ENCODE results near the gene STXBP1.
A peak's percentile ranks its signal among the peaks of the same experiment; 100 is the strongest.

Gene STXBP1

GRCh38 chr9:127712867-127713266 is 100.8 kb downstream of the STXBP1 start:
- no peak overlapping the region for H3K9ac ChIP-seq (ENCODE audit: low read depth, low read length)
- H3K4me2 ChIP-seq (ENCODE audit: low read length), result no peak overlapping the region
- no peak overlapping the region for H3K4me3 ChIP-seq (ENCODE audit: low read length)
- peaks cover 12% of the 10 kb centered on the region for H3K4me1 ChIP-seq (ENCODE audit: control insufficient read depth, insufficient read depth, low read length)
- no peaks in the 10 kb centered on the region for H3K27me3 ChIP-seq (ENCODE audit: control insufficient read depth, insufficient read depth, low read length)
- no peaks in the 10 kb centered on the region for H3K36me3 ChIP-seq (ENCODE audit: insufficient read depth, low read length)
- no peaks in the 10 kb centered on the region for H3K9me3 ChIP-seq (replicated peaks; ENCODE audit: low read length)

DNA sequence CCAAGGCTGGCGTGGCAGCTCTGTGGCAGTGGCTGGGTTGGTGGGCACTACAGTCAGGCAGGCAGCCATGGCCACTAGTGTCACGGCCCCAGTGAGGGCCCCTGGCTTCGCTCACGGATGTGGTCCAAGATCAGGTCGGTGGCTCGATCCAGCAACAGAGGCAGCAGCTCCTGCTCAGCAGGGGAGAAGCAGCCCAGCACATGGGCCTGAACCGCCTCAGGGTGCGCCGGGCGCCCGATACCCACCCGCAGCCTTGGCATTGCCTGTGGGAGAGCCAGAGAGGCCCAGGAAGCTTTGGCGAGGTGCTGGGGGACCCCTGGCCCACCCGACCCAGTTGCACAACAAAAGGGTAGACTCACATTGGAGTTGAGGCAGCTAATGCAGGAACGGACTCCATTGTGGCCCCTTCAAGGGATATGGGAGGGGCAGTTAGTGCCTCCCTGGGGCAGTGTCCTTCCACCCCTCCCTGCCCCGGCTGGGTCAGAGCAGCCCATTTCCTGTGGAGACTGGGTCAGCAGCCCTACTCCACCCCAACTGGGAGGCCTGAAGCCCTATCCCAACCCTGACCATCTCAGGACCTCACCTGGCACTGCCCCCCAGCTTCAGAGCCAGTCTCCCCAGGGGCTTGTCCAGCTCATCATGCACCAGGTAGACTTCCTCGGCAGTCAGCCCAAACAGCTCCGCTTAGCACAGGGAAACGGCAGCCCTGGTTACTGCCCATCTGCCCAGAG is 102.1 kb downstream of the STXBP1 start:
- Histone ChIP-seq H3K4me1 (ENCODE audit: control insufficient read depth, insufficient read depth, low read length) (peaks cover 12% of the 10 kb centered on the region), H3K27me3 (ENCODE audit: control insufficient read depth, insufficient read depth, low read length) (no peaks in the 10 kb centered on the region), H3K36me3 (ENCODE audit: insufficient read depth, low read length) (no peaks in the 10 kb centered on the region), H3K9ac (ENCODE audit: low read depth, low read length) (peak overlapping the region; percentile 64), H3K4me2 (ENCODE audit: low read length) (peak overlapping the region; percentile 96), H3K4me3 (ENCODE audit: low read length) (peak overlapping the region; percentile 86), H3K9me3 (replicated peaks; ENCODE audit: low read length) (no peaks in the 10 kb centered on the region)

DNA sequence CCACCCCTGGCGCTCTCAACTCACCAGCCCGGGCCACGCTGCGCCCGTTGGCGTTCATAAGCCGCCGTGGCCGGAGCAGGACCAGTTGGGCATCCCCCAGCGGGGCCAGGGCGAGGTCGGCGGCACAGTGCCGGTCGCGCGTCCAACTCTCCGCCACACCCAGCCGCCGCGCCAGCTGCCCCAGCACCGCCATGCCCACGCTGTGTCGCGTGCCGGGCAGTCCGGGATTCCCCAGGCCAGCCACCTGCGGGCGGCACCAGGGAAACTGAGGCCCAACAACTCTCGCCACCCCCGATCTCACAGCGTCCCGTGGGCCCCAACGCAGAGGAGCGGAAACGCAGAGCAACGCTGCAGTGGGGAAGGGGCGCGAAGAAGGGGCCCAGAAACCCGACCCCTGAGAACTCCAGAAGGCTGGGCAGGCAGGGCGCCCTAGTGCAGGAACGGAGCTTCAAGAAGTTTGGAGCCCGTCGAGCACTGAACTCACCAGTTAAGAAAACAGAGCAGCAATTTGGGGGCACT is 102.9 kb downstream of the STXBP1 start:
- no peaks in the 10 kb centered on the region for H3K27me3 ChIP-seq (ENCODE audit: control insufficient read depth, insufficient read depth, low read length)
- H3K4me1 ChIP-seq (ENCODE audit: control insufficient read depth, insufficient read depth, low read length), result peaks cover 12% of the 10 kb centered on the region
- no peaks in the 10 kb centered on the region for H3K9me3 ChIP-seq (replicated peaks; ENCODE audit: low read length)
- H3K4me2 ChIP-seq (ENCODE audit: low read length), result peak overlapping the region; percentile 96
- H3K4me3 ChIP-seq (ENCODE audit: low read length), result peak overlapping the region; percentile 86
- no peaks in the 10 kb centered on the region for H3K36me3 ChIP-seq (ENCODE audit: insufficient read depth, low read length)
- peak overlapping the region; percentile 85 for H3K9ac ChIP-seq (ENCODE audit: low read depth, low read length)

DNA sequence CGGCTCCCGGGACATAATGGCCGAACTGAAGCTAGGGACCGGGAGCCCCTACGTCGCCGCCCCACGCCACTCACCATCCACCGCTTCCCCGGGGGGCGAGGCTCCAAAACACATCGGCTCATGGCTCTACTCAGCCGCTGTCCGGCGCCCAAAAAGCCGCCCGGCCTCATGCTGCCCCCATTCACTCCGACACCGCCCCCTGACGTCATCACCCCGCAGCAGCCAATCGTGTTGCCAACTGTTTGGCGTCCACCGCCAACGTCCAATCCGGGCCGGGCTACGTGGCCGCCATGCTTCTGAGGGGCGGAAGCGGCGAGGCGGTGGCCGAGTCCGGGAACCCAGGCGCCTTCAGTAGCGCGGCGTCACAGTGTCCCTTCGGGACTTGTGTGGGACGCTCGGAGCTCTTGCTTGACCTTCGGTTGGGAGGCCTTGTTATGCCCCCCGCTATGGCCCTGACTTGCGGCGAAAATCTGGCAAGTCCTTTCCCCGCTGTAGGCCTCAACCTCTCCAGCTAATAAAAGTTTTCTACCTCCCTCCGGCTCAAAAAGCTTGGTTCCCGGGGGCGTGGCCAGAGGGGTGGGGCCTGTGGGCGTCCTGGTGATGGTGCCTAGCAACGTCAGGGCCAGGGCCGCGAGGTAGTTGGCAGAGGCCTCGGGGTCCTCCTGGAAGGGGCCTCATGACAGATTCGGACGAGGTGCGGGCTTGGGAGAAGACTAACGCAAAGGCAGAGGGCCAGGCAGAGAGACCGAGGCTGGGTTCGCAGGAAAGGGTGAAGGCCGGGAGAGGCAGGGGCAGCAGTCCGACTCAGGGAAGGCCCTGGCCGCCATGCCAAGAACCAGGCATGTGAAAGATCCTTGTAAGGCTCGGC is 103.6 kb downstream of the STXBP1 start, which contains the start of the genes PTRH1 and TTC16:
PTRH1 (minus strand) TSS at position 194 of the 868 bp plus-strand sequence; CDS start at position 170, 24 bp downstream.
TTC16 (plus strand) TSS at position 610 of the 868 bp plus-strand sequence; CDS start at position 677, 67 bp downstream.
- Histone ChIP-seq H3K9ac (ENCODE audit: low read depth, low read length) (peak within 1 kb of the TSS; percentile 85), H3K4me2 (ENCODE audit: low read length) (peak within 1 kb of the TSS; percentile 96), H3K36me3 (ENCODE audit: insufficient read depth, low read length) (no peaks in the 10 kb centered on the region), H3K9me3 (replicated peaks; ENCODE audit: low read length) (no peaks in the 10 kb centered on the region), H3K27me3 (ENCODE audit: control insufficient read depth, insufficient read depth, low read length) (no peaks in the 10 kb centered on the region), H3K4me1 (ENCODE audit: control insufficient read depth, insufficient read depth, low read length) (peaks cover 16% of the 10 kb centered on the region), H3K4me3 (ENCODE audit: low read length) (peak within 1 kb of the TSS; percentile 86)

GRCh38 chr9:127716412-127716811 is 104.3 kb downstream of the STXBP1 start:
- H3K27me3 ChIP-seq (ENCODE audit: control insufficient read depth, insufficient read depth, low read length), result no peaks in the 10 kb centered on the region
- no peaks in the 10 kb centered on the region for H3K36me3 ChIP-seq (ENCODE audit: insufficient read depth, low read length)
- H3K9me3 ChIP-seq (replicated peaks; ENCODE audit: low read length), result no peaks in the 10 kb centered on the region
- peak overlapping the region; percentile 96 for H3K4me2 ChIP-seq (ENCODE audit: low read length)
- H3K4me3 ChIP-seq (ENCODE audit: low read length), result peak overlapping the region; percentile 86
- peak overlapping the region; percentile 85 for H3K9ac ChIP-seq (ENCODE audit: low read depth, low read length)
- H3K4me1 ChIP-seq (ENCODE audit: control insufficient read depth, insufficient read depth, low read length), result peaks cover 22% of the 10 kb centered on the region

DNA sequence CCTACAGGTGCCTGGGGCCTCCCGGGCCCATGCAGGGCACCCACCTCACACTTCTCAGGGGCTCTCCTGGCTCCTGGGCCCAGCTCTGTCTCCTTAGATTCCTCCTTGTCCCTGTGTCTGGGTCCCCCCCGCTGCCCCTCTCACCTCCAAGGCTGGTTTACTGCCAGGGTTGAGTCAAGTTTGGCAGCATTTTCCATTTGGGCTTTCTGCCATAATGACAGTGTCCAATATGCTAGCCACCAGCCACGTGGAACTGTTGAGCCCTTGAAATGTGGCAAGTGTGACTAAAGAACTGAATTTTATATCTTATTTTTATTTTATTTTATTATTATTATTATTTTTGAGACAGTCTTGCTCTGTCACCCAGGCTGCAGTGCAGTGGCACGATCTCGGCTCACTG is 105.7 kb downstream of the STXBP1 start:
- H3K9me3 ChIP-seq (replicated peaks; ENCODE audit: low read length), result no peaks in the 10 kb centered on the region
- H3K36me3 ChIP-seq (ENCODE audit: insufficient read depth, low read length), result no peaks in the 10 kb centered on the region
- no peak overlapping the region for H3K9ac ChIP-seq (ENCODE audit: low read depth, low read length)
- no peak overlapping the region for H3K4me2 ChIP-seq (ENCODE audit: low read length)
- peaks cover 22% of the 10 kb centered on the region for H3K4me1 ChIP-seq (ENCODE audit: control insufficient read depth, insufficient read depth, low read length)
- no peak overlapping the region for H3K4me3 ChIP-seq (ENCODE audit: low read length)
- H3K27me3 ChIP-seq (ENCODE audit: control insufficient read depth, insufficient read depth, low read length), result no peaks in the 10 kb centered on the region

GRCh38 chr9:127720031-127720864 is 108.2 kb downstream of the STXBP1 start:
- no peaks in the 10 kb centered on the region for H3K27me3 ChIP-seq (ENCODE audit: control insufficient read depth, insufficient read depth, low read length)
- no peak overlapping the region for H3K9ac ChIP-seq (ENCODE audit: low read depth, low read length)
- H3K36me3 ChIP-seq (ENCODE audit: insufficient read depth, low read length), result no peaks in the 10 kb centered on the region
- H3K4me3 ChIP-seq (ENCODE audit: low read length), result no peak overlapping the region
- H3K9me3 ChIP-seq (replicated peaks; ENCODE audit: low read length), result no peaks in the 10 kb centered on the region
- H3K4me2 ChIP-seq (ENCODE audit: low read length), result no peak overlapping the region
- H3K4me1 ChIP-seq (ENCODE audit: control insufficient read depth, insufficient read depth, low read length), result peaks cover 35% of the 10 kb centered on the region

DNA sequence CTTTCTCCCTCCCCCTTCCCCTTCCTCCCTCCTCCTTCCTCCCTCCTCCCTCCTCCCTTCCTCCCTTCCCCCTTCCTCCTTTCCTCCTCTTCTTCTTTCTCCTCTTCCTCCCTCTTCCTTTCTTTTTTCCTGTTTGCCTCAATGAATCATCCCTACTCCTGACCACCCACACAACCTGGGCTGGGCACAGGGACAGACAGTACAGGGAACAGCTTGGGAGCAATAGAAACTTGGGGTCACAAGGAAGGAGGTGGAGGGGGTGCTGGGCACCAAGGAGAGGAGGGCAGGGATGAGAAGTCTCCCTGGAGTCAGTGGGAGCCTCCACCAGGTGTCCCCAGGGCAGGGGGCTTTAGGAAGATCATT is 108.8 kb downstream of the STXBP1 start:
- Histone ChIP-seq H3K4me3 (ENCODE audit: low read length) (no peak overlapping the region), H3K27me3 (ENCODE audit: control insufficient read depth, insufficient read depth, low read length) (no peaks in the 10 kb centered on the region), H3K4me2 (ENCODE audit: low read length) (peak overlapping the region; percentile 44), H3K36me3 (ENCODE audit: insufficient read depth, low read length) (no peaks in the 10 kb centered on the region), H3K9ac (ENCODE audit: low read depth, low read length) (no peak overlapping the region), H3K9me3 (replicated peaks; ENCODE audit: low read length) (no peaks in the 10 kb centered on the region), H3K4me1 (ENCODE audit: control insufficient read depth, insufficient read depth, low read length) (peaks cover 35% of the 10 kb centered on the region)

DNA sequence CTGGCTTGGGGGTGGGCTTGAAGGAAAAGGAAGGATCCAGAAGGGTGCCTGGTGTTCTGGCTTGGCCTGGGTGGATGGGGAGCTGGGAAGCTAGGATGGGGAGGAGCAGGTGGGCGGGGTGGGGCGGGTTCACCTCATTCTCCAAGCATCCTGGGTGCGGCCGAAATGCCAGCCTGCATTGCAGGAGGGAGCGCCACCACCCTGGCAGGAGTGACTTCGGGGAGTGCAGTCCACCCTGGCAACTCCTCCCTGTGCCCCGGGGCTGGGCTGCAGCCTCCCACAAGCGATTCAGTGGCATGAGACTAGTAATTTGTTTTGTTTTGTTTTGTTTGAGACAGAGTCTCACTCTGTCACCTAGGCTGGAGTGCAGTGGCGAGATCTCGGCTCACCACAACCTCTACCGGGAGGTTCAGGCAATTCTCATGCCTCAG is 109.3 kb downstream of the STXBP1 start:
- no peaks in the 10 kb centered on the region for H3K36me3 ChIP-seq (ENCODE audit: insufficient read depth, low read length)
- no peaks in the 10 kb centered on the region for H3K9me3 ChIP-seq (replicated peaks; ENCODE audit: low read length)
- H3K4me1 ChIP-seq (ENCODE audit: control insufficient read depth, insufficient read depth, low read length), result peaks cover 30% of the 10 kb centered on the region
- H3K27me3 ChIP-seq (ENCODE audit: control insufficient read depth, insufficient read depth, low read length), result no peaks in the 10 kb centered on the region
- H3K4me3 ChIP-seq (ENCODE audit: low read length), result no peak overlapping the region
- no peak overlapping the region for H3K9ac ChIP-seq (ENCODE audit: low read depth, low read length)
- no peak overlapping the region for H3K4me2 ChIP-seq (ENCODE audit: low read length)

DNA sequence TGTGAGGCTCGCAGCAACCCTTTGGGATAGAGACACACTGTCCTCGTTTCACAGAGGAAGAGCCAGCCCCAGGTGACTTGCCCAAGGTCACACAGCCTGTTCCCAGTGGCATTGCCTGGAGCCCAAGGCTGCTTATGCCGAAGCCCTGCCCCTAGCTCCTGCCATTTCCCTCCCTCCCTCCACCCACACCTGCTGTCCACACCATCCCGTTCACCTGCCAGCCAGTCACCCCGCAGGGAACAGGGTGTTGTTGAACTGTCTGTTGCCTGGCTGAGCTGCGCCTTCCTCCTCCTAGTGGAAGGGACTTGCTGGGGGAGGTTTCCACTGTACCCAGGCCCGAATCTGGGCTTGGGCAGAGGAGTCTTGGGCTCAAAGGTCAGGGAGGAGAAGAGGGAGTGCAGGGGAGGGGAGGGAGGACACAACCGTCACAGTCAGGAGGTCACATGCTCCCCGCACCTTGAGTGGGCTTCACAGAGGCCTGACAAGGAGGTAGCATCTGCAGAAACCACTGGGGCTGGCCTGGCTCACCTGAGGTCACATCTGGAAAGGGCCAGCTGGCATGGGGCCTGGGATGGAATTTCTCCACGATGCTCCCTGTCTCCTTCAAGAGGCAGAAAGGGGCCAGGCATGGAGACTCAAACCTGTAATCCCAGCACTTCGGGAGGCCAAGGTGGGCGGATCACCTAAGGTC is 110.1 kb downstream of the STXBP1 start:
- Histone ChIP-seq H3K4me1 (ENCODE audit: control insufficient read depth, insufficient read depth, low read length) (peaks cover 30% of the 10 kb centered on the region), H3K9ac (ENCODE audit: low read depth, low read length) (no peak overlapping the region), H3K9me3 (replicated peaks; ENCODE audit: low read length) (no peaks in the 10 kb centered on the region), H3K4me2 (ENCODE audit: low read length) (no peak overlapping the region), H3K27me3 (ENCODE audit: control insufficient read depth, insufficient read depth, low read length) (no peaks in the 10 kb centered on the region), H3K36me3 (ENCODE audit: insufficient read depth, low read length) (no peaks in the 10 kb centered on the region), H3K4me3 (ENCODE audit: low read length) (no peak overlapping the region)
